Activated T-helper 1 cell treated with anti-CD3 and anti-CD28 coated beads, Interleukin-2, amount 50 U/mL, for 16 hours (primary cell): ENCODE results near the gene AKAP13.
"Not testable (repeated sequence)": the region's sequence is repeated elsewhere in the genome, so short reads cannot be mapped to it uniquely, and the experiment has no call there.

ENCODE experiments used
- DNase-seq, 2 donors: peaks; one replicate each; pipeline ENCODE4 v3.0.0-alpha.2; 2020; ENCODE audit warnings: low read depth in 1 of 2, low spot score in 1 of 2

Gene AKAP13

DNA sequence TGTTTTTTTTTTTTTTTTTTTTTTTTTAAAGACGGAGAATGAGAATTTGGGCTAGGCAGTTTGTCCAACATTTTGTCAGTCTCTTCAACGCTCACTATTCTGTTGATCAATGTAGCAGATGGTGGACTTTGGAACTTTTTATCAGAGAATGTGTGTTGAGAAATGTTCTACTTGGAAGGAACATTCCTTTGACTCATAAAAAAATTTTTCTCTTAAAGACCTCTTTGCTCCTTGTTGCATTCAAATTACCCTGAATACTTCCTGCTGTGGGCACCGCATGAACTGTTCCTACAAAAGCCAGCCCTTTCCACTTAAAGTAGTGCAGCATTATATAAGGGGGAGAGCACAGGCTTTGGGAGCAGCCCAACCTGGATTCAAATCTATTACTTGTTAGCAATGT, 182.9 kb downstream of the AKAP13 start:
- no peak for DNase-seq

DNA sequence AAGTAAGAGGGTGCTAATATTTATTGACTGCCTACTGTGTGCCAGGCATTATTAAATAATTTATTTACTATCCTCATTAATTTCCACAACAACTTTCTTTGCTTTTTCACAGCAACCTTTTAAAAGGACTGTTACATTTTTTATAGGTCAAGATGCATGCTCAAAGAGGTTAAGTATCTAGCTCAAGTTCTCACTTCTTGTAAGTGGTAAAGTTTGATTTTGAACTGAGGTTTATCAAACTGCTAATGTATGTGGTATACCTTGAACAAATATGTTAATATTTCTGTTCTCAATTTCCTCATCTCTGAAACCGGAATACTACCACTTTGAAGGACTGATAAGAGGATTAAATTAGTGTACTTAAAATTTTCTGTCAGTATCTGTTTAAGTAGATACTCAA, 183.3 kb downstream of the AKAP13 start:
- DNase-seq: no peak

DNA sequence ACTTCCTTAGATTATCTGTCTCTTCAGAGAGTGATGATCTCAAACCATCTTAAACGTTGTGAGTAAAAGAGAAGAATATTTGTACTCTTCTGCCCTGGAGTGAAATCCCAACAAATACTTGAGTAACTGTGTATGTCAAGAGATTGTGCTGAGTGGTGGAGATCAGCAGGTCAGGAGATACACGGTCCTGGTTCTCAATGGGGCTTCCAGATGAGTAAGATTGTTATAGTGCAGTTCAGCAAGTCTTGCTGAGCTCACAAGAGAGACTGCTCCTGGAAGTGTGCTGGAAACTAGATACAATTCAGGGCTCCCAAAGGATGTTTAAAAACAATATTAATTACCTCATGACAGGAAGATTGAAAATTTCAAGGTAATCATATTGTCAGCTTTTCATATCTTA, 184.3 kb downstream of the AKAP13 start:
- DNase-seq: no peak

DNA sequence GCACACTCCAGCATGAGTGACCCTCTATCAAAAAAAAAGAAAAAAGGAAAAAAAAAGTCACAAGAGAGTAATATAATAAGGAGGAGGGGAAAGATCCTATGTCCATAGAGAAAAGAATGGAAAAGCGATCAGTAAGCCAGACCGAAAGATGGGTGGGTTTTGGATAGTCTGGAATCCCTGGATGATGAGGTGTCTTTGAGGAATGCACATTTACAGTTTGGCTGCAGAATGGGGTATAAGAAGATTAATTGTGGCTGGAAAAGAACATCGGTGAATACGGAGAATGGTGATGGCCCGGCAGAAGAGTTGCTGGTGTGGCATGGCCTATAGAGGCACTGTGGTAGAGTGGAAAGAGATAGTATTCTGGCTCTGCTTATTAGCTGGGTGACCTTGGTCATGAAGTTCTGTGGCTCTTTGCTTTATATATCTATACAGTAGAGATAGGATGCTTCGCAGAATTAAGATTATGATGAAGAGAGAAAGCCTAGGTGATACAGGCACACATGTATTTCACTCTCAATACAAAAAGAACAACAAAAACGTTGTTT, 187.9 kb downstream of the AKAP13 start:
- DNase-seq: no peak

DNA sequence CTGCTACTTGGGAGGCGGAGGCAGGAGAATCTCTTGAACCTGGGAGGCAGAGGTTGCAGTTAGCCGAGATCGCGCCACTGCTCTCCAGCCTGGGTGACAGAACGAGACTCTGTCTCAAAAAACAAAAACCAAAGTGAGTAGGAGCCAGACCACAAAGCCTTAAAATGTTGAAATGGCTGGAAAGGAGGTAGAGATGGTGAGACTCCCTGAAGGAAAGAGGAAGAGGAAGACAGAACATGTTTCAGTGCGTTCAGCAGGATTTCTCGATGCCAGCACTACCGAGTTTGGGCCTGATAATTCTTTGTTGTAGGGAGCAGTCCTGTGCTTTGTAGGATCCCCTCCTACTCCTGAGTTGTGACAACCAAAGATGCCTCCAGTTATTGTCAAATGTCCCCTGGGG, 189.9 kb downstream of the AKAP13 start:
- DNase-seq: no peak

DNA sequence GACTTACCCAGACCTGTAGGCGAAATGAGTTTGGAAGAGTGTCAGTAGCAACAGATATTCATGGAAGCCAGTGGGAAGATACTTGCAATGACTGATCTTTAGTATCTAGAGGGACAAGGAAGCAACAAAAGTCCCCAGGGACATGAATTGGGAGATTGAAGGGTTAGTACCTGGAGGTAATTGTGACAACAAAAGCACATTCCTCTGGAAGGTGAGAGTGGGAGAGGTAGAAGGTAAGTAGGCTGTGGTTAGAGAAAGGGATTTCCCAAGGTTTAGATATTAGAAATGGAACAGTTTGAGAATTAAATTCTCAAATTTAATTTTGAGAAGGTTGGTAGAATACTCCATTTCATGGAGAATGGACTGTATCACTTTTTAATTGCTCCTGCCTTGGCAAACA, 191.4 kb downstream of the AKAP13 start:
- DNase-seq: no peak

DNA sequence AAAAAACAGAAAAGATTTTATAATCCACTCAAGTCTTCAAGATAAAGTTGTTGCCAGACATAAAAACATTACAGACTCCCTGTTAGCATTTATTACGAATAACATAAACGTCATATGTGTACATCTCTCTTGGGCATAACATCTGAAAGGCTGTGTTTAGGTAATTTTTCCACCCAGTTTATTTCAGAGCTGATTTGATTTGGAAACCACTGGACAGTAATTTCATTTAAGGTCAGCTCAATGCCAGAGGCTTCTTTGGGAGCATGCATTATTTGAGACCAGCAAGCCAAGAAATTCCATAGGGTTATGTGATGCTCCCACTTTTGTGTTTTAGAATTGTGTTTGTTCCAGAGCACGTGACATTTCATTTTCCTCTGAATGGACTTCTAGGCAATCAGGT, 196.0 kb downstream of the AKAP13 start:
- no peak for DNase-seq

DNA sequence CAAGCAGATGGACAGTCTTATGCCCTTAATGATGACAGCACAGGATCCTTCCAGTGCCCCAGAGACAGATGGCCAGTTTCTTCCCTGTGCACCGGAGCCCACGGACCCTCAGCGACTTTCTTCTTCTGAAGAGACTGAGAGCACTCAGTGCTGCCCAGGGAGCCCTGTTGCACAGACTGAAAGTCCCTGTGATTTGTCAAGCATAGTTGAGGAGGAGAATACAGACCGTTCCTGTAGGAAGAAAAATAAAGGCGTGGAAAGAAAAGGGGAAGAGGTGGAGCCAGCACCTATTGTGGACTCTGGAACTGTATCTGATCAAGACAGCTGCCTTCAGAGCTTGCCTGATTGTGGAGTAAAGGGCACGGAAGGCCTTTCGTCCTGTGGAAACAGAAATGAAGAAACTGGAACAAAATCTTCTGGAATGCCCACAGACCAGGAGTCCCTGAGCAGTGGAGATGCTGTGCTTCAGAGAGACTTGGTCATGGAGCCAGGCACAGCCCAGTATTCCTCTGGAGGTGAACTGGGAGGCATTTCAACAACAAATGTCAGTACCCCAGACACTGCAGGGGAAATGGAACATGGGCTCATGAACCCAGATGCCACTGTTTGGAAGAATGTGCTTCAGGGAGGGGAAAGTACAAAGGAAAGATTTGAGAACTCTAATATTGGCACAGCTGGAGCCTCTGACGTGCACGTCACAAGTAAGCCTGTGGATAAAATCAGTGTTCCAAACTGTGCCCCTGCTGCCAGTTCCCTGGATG, 198.7 kb downstream of the AKAP13 start:
- DNase-seq: no peak

DNA sequence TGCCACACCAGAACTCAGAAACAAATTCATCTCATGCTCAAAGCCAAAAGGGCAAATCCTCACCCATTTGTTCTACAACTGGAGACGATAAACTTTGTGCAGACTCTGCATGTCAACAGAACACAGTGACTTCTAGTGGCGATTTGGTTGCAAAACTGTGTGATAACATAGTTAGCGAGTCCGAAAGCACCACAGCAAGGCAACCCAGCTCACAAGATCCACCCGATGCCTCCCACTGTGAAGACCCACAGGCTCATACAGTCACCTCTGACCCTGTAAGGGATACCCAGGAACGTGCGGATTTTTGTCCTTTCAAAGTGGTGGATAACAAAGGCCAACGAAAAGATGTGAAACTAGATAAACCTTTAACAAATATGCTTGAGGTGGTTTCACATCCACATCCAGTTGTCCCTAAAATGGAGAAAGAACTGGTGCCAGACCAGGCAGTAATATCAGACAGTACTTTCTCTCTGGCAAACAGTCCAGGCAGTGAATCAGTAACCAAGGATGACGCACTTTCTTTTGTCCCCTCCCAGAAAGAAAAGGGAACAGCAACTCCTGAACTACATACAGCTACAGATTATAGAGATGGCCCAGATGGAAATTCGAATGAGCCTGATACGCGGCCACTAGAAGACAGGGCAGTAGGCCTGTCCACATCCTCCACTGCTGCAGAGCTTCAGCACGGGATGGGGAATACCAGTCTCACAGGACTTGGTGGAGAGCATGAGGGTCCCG, 199.7 kb downstream of the AKAP13 start:
- DNase-seq: no peak

DNA sequence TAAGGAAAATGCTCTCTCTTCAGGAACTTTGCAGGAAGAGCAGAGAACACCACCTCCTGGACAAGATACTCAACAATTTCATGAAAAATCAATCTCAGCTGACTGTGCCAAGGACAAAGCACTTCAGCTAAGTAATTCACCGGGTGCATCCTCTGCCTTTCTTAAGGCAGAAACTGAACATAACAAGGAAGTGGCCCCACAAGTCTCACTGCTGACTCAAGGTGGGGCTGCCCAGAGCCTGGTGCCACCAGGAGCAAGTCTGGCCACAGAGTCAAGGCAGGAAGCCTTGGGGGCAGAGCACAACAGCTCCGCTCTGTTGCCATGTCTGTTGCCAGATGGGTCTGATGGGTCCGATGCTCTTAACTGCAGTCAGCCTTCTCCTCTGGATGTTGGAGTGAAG, 200.5 kb downstream of the AKAP13 start:
- DNase-seq: peak; percentile 9 to 21

DNA sequence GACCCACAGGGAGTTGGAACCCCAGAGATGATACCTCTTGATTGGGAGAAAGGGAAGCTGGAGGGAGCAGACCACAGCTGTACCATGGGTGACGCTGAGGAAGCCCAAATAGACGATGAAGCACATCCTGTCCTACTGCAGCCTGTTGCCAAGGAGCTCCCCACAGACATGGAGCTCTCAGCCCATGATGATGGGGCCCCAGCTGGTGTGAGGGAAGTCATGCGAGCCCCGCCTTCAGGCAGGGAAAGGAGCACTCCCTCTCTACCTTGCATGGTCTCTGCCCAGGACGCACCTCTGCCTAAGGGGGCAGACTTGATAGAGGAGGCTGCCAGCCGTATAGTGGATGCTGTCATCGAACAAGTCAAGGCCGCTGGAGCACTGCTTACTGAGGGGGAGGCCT, 201.1 kb downstream of the AKAP13 start:
- DNase-seq: peak; percentile 4 to 7

DNA sequence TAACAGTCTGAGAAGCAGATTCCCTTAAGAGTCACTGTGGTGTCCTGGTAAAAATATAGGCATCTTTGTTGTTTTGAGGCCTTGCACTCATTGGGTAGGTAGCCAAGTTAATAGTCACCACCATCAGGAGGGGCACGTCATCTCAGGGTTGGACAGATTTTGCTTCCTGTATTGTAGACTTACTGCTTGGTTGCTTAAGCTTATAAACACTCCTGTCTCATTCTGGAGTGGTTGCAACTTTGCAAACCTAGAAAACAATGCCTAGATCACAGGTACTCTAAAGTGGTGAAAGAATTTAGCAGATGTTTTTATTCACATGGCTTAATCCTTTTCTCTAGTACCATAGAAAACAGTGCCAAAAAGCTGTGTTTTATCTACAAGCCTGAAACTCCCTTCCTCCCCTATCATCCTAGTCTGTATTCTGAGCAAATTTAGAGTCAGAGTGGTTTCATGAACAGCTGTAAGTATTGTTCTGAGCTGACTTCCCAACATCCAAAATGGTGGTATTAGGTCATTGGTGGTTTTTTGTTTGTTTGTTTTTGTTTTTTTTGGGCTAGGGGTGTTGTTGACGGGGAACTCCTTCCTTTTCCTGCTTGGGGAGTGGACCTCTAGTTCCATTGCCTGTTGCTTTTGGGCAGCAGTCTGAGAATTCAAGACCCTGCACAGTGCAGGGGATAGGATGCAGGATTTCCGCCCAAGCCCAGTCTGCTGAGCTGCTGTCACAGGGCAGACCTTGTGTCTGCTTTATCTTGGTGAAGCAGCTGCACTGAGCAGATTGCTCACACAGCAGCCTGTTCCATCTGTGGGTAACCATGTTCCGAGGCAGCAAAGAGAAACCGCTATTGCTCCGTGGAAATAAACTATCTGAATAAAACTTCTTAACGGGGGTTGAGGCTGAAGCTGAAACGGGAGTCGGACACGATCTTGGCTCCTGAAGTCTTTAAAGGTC, 202.0 kb downstream of the AKAP13 start:
- peak; percentile 32 to 49 for DNase-seq

DNA sequence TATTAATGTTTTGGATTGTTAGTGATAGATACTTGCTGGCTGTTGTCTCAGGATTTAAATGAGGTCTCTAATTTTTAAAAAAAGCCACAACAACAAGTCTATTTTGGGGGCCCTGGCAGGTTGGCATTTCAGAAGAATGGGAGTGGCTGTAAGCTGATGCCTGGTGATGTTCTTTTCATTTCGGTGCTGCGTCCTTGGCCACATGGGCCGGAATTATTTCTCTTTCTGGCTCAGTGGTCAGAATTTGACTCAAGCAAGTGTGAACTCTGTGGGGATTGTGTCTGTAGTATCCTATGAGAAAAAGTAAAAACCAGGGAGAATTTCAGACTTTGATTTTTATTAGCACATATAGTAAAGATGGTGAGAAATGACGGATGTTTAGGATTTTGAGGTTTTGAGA, 203.0 kb downstream of the AKAP13 start:
- DNase-seq: no peak

DNA sequence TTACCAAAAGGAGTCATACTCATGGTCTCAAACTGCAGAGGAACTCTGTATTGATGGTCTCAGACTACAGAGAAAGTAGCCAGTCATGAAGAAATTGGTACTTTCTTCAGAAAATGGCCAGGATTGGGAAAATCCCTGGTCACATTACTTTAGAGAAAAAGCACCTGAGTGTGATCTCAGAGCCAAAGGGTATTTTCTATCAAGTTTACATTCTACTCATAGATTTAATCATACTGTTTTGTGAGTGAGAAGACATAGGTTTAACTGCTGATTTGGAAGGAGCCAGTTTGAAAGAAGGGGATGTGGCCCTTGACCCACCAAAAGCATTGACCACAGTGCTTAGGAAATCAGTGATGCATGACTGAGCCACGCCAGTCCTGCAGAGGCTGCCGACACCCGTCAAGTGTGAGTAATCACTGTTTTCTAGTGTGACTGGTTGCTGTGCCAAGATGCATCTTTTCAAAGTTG, 203.6 kb downstream of the AKAP13 start:
- peak in 1 of 2 donors; percentile 5 for DNase-seq

DNA sequence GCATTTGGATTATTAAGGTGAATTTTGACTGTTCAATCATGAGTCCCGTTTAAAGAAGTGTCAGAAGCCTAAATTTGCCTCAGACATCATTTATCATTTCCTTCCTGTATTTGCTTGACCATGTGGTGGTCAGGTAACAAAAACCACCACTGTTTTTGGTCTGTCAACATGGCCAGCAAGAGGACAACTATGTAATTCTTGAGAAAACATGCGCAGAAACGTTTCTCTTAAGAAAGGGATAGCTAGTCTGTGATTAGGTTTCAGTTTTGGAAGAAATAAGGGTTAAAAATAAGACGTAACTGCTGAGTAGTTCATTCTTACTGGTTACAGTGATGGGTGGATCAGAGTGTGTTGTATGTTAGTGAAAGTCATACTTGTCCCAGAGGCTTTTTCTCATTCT, 204.5 kb downstream of the AKAP13 start:
- no peak for DNase-seq

DNA sequence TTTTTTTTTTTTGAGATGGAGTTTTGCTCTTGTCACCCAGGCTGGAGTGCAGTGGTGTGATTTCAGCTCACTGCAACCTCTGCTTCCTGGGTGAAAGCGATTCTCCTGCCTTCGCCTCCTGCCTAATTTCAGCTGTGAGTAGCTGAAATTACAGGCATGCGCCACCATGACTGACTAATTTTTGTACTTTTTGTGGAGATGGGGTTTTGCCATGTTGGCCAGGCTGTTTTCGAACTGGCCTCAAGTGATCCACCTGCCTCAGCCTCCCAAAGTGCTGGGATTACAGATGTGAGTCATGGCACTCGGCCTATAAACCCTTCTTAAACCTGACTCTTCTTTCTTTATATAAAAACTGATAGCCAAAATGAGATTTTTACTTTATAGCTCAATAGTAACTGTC, 205.8 kb downstream of the AKAP13 start:
- DNase-seq: not testable (repeated sequence)

DNA sequence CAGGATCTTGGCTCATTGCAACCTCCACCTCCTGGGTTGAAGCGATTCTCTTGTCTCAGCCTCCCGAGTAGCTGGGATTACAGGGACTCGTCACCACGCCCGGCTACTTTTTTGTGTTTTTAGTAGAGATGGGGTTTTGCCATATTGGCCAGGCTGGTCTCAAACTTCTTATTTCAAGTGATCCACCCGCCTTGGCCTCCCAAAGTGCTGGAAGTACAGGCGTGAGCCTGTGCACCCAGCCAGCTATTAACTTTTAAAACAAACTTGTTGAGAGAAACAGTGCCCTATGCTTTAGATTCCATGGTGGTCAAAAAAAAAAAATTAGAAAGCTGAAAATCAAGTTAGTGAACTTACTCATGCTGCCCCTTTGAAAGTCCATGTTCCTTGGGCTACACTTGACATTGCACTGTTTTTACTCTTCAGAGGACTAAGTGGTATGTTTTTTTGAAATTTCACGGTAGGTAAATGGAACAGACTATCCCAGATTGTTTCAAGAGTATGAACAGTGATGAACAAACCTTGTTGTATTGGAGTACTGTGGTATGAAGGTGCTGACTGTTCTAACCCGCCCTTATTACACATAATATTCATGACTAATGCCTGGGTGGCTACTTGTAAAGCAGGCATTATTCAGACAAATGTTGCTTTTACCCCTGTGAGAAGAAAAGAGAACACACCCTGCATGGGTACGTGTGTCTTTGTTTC, 207.5 kb downstream of the AKAP13 start:
- no peak for DNase-seq

DNA sequence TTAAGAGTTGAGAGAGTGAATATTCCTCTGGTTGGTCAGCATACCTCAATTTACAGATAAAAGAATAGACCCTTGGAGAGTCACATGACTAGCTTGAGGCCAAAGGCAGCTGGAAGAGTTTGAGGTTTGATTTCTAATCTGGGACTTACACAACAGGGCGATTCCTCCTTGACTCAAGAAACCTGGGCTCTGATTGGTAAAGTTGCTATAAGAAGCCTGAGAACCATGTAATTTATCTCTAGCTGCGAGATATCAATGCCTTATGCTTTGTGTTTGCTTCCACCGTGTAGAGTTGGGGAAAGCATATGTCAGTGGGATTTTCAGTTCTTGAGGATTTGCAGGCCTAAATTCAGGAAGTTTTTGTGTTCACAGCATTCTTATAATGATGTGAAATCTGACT, 208.3 kb downstream of the AKAP13 start:
- no peak for DNase-seq

DNA sequence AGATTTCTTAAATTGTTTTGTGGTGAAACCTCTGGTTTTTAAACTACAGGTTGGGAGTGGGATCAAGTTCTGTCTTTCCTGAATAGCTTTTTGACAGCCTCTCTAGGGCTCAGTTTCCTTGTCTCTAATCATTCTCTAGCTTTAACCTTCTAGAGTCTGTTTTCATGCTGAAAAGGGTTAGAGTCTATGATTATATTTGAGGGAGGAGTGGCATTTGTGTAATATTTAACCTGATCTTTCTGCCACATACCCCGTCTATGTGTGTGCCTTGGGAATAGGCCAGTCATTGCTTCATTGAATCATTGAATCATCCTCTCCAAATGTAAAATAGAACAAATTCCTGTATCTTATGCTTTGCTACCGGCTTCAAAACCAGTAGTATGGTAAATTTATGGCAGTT, 209.4 kb downstream of the AKAP13 start:
- no peak for DNase-seq

DNA sequence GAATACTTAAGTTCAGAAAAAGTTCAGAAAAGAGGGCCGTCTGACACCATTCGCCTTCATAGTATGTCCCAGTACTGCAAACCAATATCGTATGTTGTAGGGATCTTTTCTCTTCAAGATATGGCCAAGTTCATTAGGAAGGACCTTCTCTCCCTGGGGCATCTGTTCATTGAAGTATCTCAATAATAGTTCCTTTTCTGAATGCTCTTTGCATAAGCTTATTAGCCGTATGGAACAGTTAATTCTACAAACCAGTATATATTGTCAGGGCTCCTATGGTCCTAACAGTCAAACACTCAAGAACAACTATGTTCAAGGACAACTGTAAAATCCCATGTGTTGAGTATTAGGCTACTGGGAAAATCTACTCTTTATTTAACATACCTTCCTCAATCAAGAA, 211.2 kb downstream of the AKAP13 start:
- DNase-seq: no peak

DNA sequence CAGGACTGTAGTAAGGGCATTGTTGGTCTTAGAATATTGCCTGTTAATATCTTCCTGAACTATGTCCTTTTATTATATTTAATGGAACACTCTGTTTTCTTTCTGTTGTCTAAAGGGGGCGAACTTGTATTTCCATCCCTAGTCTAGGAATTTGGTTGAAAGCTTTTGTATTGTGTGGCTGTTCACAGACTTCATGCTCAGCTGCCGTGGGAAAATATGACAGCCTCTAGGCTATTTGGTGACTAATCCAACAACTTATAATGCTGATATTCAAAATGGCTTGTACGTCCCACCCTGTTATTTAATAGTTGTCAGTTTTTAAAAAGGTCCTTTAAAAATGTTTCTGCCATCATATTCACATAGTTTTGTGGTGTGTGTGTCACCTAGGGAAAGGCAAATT, 211.7 kb downstream of the AKAP13 start:
- no peak for DNase-seq
